Activated CD4-positive, alpha-beta T cell treated with anti-CD3 and anti-CD28 coated beads, Interleukin-2, amount 10 ng/mL, durations not matched to agents 24 days and 14 days (primary cell): ENCODE data around the gene RALGPS1. TPM values are rescaled to one million over a fixed set of nuclear protein-coding genes. Genes with fewer than 3 reads are reported as not detected.

Source experiments
- DNase-seq: peaks from one replicate; pipeline ENCODE4 v3.0.0; 2022
- H3K27ac Mint-ChIP-seq: one replicate; pipeline ENCODE4 v1.8.0; 2022; ENCODE audit warnings: mild to moderate bottlenecking, mixed read lengths
- H3K27me3 Mint-ChIP-seq: one replicate; pipeline ENCODE4 v1.8.0; 2022; ENCODE audit warnings: mixed read lengths
- H3K36me3 Mint-ChIP-seq: one replicate; pipeline ENCODE4 v1.8.0; 2022; ENCODE audit warnings: low read depth, mild to moderate bottlenecking, mixed read lengths
- H3K4me1 Mint-ChIP-seq: one replicate; pipeline ENCODE4 v1.8.0; 2021; ENCODE audit warnings: mixed read lengths
- H3K4me3 Mint-ChIP-seq: one replicate; pipeline ENCODE4 v1.8.0; 2022; ENCODE audit warnings: mild to moderate bottlenecking, moderate library complexity, mixed read lengths
- H3K9me3 Mint-ChIP-seq: one replicate; pipeline ENCODE4 v1.8.0; 2021; ENCODE audit warnings: mixed read lengths
- intact Hi-C: fragments of 100-400 bp; cut with micrococcal nuclease; formaldehyde crosslinking; loops from one replicate; pipeline ENCODE4 v1.15.1; 2023
- total RNA-seq: library from RNA; stranded (reverse); gene quantifications from 2 replicates; pipeline ENCODE4 v1.2.3, GENCODE V29; 2022

The RALGPS1 gene
- total RNA-seq, 1 donor from 2014 or later = 2.0 TPM

GRCh38 chr9:126886034-126886822 is 28.4 kb upstream of the RALGPS1 start:
- H3K27me3 Mint-ChIP-seq = no peaks in the 10 kb centered on the region
- H3K9me3 Mint-ChIP-seq = no peaks in the 10 kb centered on the region
- DNase-seq = no peak
- intact Hi-C loops = no loop called here
- H3K36me3 Mint-ChIP-seq = peaks cover 7% of the 10 kb centered on the region
- H3K4me3 Mint-ChIP-seq = no peak overlapping the region
- no peak overlapping the region for H3K27ac Mint-ChIP-seq
- peaks cover 2% of the 10 kb centered on the region for H3K4me1 Mint-ChIP-seq

DNA sequence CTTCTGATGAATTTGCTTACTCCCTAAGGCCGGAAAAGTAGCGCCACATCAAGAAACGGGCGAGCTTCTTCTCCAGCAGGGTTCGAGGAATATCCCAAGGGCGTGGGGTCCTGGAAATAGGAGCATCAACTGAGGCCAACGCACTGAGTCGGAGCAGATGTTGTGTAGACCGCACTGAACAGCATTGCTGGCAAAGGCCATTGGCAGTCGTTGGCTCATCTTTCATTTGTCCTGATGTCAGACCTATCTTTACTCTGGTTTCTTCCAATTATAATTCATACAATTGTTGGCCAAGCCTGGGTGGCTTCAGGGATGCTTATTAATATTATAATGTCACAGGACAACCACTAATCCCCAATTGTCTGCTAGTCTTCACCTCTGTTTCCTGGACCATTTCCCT is 27.7 kb upstream of the RALGPS1 start:
- Mint-ChIP-seq H3K27me3 (no peaks in the 10 kb centered on the region), H3K27ac (no peak overlapping the region), H3K4me3 (no peak overlapping the region), H3K9me3 (no peaks in the 10 kb centered on the region), H3K36me3 (peaks cover 4% of the 10 kb centered on the region), H3K4me1 (peaks cover under 1% of the 10 kb centered on the region)
- no peak for DNase-seq
- intact Hi-C loops = no loop called here

DNA sequence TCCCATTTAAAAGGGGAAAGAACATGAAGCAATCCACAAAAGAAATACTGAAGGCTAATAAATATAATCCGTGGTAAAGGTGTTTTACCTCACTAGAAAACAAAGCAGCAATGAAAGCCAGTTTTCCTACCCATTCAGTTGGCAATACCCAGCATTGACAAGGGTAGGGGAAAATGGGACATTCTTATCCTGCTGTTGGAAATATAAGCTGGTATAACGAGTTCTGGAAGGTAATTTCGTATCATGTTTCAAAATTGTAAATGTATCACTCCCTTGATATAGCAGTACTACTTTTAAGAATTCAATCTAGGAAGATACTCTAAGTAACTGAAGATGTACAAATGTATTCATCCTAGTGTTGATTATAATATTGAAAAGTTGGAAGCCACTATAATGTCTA is 22.9 kb upstream of the RALGPS1 start:
- Mint-ChIP-seq H3K27me3 (peaks cover 5% of the 10 kb centered on the region), H3K27ac (no peak overlapping the region), H3K4me1 (peaks cover 4% of the 10 kb centered on the region), H3K36me3 (no peaks in the 10 kb centered on the region), H3K4me3 (no peak overlapping the region), H3K9me3 (no peaks in the 10 kb centered on the region)
- no peak for DNase-seq
- intact Hi-C loops = no loop called here

DNA sequence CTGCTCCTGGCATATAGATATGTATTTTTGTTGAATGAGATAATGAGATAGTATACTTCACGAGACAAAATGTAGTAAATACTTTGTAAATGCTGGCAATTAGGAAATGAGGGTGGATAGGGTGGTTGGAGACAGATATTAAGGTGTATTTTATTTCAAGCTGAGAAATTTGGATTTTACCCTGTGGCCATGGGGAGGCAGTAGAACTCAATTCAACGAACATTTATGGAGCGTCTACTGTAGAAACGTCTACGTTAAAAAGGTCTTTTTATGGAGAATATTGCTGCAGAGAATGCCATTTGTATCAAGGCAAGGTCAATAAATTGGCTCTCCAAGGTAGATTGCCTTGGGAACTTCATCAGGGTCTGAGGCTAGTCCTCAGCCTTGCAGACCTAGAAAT is 21.5 kb upstream of the RALGPS1 start:
- intact Hi-C loops = no loop called here
- Mint-ChIP-seq H3K9me3 (no peaks in the 10 kb centered on the region), H3K36me3 (no peaks in the 10 kb centered on the region), H3K27me3 (peaks cover 5% of the 10 kb centered on the region), H3K27ac (no peak overlapping the region), H3K4me3 (no peak overlapping the region), H3K4me1 (peaks cover 4% of the 10 kb centered on the region)
- no peak for DNase-seq

DNA sequence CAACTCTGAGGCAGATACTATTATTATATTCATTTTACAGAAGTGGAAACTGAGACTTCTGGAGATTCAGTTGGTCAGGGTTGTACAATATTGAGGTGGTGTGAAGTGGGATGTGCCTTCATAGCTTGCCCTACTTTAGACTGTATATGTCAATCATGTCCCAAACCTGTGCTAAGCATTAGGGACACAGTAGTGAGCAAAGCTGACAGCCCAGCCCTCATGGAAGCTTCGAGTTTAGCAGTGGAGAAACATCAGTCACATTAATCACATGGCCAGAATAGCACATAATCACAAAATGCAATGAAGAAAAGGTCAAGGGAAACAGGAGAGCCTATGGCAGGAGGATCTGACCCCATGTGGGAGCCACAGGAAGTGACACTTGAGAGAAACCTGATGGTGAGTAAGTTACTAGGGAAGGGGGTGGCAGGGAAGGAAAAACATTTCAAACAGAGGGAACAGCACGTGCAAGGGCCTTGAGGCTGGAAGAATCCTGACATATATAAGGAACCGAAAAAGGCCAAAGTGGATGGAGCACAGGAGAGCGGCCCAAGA is 20.5 kb upstream of the RALGPS1 start:
- intact Hi-C loops = no loop called here
- DNase-seq = no peak
- Mint-ChIP-seq H3K4me1 (peaks cover 4% of the 10 kb centered on the region), H3K27ac (no peak overlapping the region), H3K9me3 (no peaks in the 10 kb centered on the region), H3K27me3 (peaks cover 5% of the 10 kb centered on the region), H3K36me3 (no peaks in the 10 kb centered on the region), H3K4me3 (no peak overlapping the region)

GRCh38 chr9:126902210-126902609 is 12.4 kb upstream of the RALGPS1 start:
- Mint-ChIP-seq H3K4me1 (no peaks in the 10 kb centered on the region), H3K36me3 (no peaks in the 10 kb centered on the region), H3K4me3 (no peak overlapping the region), H3K9me3 (peaks cover 13% of the 10 kb centered on the region), H3K27me3 (peaks cover 4% of the 10 kb centered on the region), H3K27ac (no peak overlapping the region)
- no peak for DNase-seq
- intact Hi-C loops = no loop called here

DNA sequence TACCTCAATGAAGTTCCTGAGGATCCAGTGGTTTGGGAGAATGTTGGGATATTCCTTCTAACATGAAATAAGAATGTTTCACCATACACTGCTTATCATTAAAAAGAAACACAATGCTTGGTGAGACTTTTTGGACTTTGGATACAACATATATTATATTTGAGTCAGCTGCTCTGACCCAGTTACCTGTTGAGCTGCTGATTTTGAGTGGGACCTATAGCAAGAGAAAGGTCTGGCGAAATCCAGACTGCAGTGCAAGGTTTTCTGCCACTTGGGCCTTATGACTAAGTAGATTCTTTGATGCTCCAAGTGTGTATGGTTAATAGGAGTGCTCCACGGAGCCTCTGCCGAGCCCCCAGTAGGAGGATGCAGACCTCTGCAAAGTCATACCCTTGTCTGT is 10.0 kb upstream of the RALGPS1 start:
- H3K27ac Mint-ChIP-seq = no peak overlapping the region
- H3K4me3 Mint-ChIP-seq = no peak overlapping the region
- peaks cover 13% of the 10 kb centered on the region for H3K9me3 Mint-ChIP-seq
- H3K4me1 Mint-ChIP-seq = no peaks in the 10 kb centered on the region
- H3K36me3 Mint-ChIP-seq = no peaks in the 10 kb centered on the region
- H3K27me3 Mint-ChIP-seq = peaks cover 8% of the 10 kb centered on the region
- no peak for DNase-seq
- intact Hi-C loops = no loop called here

GRCh38 chr9:126906091-126906490 is 8.5 kb upstream of the RALGPS1 start:
- no peak for DNase-seq
- H3K27ac Mint-ChIP-seq = no peak overlapping the region
- no peak overlapping the region for H3K4me3 Mint-ChIP-seq
- peaks cover 10% of the 10 kb centered on the region for H3K9me3 Mint-ChIP-seq
- peaks cover 8% of the 10 kb centered on the region for H3K27me3 Mint-ChIP-seq
- H3K4me1 Mint-ChIP-seq = no peaks in the 10 kb centered on the region
- no peaks in the 10 kb centered on the region for H3K36me3 Mint-ChIP-seq
- intact Hi-C loops = no loop called here

DNA sequence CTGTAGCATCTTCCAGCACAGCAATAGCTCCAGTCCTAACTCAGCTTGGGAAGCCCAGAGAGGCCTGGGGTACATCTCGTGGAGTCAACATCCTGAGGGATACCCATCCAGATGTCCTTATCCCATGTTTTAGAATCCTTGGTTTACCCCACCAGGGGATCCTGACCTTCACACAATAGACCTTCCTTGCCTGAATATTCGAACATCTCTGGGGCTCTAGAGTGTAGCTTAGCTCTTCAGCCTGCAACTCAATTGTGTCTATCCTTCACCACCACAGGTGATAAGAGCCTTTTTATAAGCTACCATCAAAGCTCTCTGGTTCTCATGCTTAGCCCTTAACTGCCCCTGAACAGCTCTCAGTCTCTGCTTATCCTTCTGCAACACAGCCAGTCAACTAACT is 7.5 kb upstream of the RALGPS1 start:
- no peak overlapping the region for H3K4me3 Mint-ChIP-seq

GRCh38 chr9:126915281-126915816 is 767 bp downstream of the RALGPS1 start:
- Mint-ChIP-seq H3K4me1 (peaks cover 3% of the 10 kb centered on the region), H3K9me3 (no peaks in the 10 kb centered on the region), H3K27ac (no peak overlapping the region), H3K27me3 (peaks cover 24% of the 10 kb centered on the region), H3K4me3 (peak overlapping the region; percentile 67), H3K36me3 (no peaks in the 10 kb centered on the region)
- peak; percentile 78 for DNase-seq
- intact Hi-C loops = no loop called here

More for the DNA sequence above, 7.5 kb upstream of the RALGPS1 start:
- no peaks in the 10 kb centered on the region for H3K36me3 Mint-ChIP-seq
- no peak for DNase-seq
- H3K9me3 Mint-ChIP-seq = peaks cover 3% of the 10 kb centered on the region
- peaks cover 12% of the 10 kb centered on the region for H3K27me3 Mint-ChIP-seq
- intact Hi-C loops = no loop called here
- no peak overlapping the region for H3K27ac Mint-ChIP-seq
- H3K4me1 Mint-ChIP-seq = no peaks in the 10 kb centered on the region

- Mint-ChIP-seq H3K27ac (no peak overlapping the region), H3K27me3 (peaks cover 24% of the 10 kb centered on the region)
- intact Hi-C loops = no loop called here
Observed at GRCh38 chr9:126915846-126916543, 1.4 kb downstream of the RALGPS1 start.

GRCh38 chr9:126916909-126917308 is 2.3 kb downstream of the RALGPS1 start:
- Mint-ChIP-seq H3K27me3 (peaks cover 26% of the 10 kb centered on the region), H3K9me3 (no peaks in the 10 kb centered on the region), H3K4me1 (peaks cover 3% of the 10 kb centered on the region), H3K27ac (no peak overlapping the region), H3K4me3 (no peak overlapping the region), H3K36me3 (no peaks in the 10 kb centered on the region)
- intact Hi-C loops = no loop called here
- no peak for DNase-seq

More at GRCh38 chr9:126915846-126916543, 1.4 kb downstream of the RALGPS1 start:
- Mint-ChIP-seq H3K4me1 (peaks cover 3% of the 10 kb centered on the region), H3K9me3 (no peaks in the 10 kb centered on the region), H3K36me3 (no peaks in the 10 kb centered on the region), H3K4me3 (peak overlapping the region; percentile 67)
- no peak for DNase-seq

- Mint-ChIP-seq H3K9me3 (no peaks in the 10 kb centered on the region), H3K27ac (no peak overlapping the region), H3K4me3 (no peak overlapping the region), H3K4me1 (peaks cover 3% of the 10 kb centered on the region), H3K27me3 (peaks cover 18% of the 10 kb centered on the region), H3K36me3 (no peaks in the 10 kb centered on the region)
- DNase-seq = no peak
- intact Hi-C loops = no loop called here
Observed at GRCh38 chr9:126919193-126919592, 4.6 kb downstream of the RALGPS1 start.

DNA sequence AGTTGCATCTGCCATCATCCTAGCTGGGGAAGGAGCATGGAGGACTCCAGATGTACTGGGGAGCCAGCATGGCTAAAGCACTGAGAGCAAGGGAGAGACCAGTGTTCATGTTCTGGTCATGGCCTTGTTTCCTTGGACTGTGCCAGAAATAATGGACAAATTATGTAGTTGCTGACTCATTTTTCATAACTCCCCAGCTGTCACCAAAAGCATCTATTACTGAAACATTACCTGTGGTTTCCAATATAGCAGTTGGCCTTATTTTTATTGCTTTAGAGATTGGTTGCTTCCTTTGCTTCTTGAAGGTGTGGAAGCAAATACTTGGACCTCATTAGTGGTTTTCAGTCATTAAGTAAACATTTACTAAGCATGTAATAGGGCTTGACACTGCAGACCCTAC is 11.3 kb downstream of the RALGPS1 start:
- peaks cover 10% of the 10 kb centered on the region for H3K27me3 Mint-ChIP-seq
- H3K9me3 Mint-ChIP-seq = no peaks in the 10 kb centered on the region
- H3K4me3 Mint-ChIP-seq = no peak overlapping the region
- no peak for DNase-seq
- H3K27ac Mint-ChIP-seq = no peak overlapping the region
- H3K36me3 Mint-ChIP-seq = no peaks in the 10 kb centered on the region
- H3K4me1 Mint-ChIP-seq = no peaks in the 10 kb centered on the region
- intact Hi-C loops = no loop called here
